GM21423 (cell line): ENCODE results near the gene REXO1.
A peak's percentile ranks its signal among the peaks of the same experiment; 100 is the strongest.

ENCODE experiments used
- ATAC-seq: cut with Tn5 transposase; IDR thresholded peaks from one replicate; pipeline ENCODE4 v1.9.1; 2021; ENCODE audit warnings: mild to moderate bottlenecking, moderate library complexity; ENCODE audit not compliant: unreplicated experiment

Gene REXO1

DNA sequence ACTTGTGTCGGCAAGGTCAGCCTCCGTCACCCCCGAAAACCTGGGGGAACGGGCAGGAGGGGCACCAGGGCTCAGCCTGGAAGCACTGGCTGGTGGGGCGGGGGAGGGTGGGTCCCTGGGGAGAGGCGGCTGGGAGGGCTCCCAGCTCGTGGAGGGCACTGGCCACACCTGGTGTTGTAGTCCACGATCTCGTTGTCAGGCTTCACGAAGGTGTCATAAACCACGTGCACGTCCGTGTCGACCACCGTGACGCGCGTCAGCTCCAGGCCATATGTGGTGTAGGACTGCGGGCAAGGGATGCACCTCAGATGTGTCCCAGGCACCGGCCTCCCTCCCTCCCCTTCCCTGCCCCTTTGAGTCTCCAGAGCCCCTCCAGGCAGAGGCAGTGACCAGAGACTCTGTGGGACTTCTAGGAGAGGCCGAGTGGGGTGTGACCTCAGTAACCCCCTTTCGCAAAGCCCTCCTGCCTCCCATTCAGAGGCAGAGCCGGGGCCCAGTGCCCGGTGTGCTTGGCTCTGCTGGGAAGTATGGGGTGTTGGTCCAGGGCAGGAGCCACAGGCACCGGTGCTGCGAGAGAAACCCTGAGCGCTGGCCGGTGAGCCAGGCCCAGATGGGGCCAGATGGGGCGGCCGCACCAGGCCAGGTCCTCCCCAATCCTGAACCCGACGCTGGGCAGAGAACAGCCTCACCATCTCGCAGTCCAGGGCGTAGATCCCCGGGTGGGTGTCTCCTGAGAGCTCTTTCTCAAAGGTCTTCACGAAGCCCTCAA lies 31.6 kb downstream of the REXO1 start:
- ATAC-seq: no peak

DNA sequence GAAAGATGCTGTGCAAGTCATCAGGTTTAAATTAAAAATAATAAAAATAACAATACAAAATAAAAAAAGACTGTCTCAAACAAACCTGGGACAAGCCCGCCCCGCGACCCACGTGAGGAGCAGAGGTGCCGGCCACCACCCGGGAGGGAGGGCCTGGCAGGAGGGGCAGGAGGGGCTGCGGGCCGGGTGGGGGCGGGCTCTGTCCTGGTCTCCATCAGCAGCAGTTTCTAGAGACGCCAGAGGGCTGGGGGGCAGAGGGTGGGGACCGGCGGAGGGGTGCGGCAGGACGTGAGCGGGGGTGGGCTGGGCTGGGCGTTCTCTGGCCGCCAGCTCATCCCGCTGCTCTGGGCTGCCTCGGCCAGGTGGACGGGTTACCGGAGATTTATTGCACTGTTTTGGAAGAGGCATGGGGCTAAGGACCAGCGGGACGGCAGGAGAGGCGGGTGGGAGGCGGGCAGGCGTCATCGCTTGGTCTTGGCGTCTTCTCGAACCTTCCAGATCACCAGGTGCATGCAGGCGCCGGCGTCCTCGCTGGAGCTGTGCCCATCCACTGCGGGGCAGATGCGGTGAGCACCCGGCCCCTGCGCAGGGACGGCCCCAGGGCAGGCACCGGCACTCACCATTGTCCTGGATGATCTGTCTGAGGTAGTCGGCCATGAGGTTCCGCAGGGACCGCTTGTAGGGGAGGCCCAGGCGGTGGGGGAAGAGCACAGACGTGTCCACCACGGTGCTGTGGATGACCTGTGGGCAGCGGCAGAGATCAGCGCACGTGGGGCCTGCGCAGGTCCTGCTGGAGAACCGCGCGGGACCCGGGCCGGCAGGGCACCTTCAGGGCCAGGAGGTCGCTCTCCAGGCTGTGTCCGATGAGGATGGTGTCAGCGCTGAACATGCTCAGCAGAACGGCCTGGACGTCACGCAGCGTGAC lies 32.4 kb downstream of the REXO1 start:
- no peak for ATAC-seq

DNA sequence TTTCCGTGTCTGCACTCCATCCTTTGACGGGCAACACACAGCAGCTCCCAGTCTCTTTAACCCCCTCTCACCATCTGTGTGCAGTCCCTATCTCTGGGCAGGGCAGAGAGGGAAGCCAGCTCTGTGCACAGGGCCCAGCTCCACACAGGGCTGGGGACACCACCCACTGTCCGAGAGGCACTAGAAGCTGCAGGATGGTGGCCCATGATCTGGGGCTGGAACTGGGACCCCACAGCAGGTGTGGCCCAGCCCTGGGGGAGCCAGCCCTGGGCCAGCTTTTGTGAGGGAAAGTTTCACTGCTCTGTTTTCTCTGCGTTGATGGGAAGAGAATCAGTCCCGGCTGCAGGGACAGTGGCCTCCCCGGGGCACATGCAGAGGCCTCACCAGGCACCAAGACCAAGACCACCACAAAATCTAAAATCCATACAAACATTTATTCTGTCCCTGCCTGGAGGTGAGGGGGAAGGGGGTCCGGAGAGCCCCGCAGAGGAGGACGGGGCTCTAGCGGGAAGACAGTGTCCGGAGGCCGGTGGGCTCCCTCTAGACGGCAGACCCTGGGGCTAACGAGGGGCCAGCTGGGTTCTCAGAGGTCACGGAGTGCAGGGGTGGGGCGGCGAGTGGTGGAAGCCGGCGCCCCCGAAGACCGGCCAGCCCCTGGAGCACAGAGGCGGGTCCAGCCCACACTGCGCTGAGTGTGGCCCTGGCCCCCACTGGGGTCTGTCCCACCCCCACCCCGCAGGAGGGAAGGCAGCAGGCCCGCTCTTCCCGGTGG lies 33.3 kb downstream of the REXO1 start:
- no peak for ATAC-seq

DNA sequence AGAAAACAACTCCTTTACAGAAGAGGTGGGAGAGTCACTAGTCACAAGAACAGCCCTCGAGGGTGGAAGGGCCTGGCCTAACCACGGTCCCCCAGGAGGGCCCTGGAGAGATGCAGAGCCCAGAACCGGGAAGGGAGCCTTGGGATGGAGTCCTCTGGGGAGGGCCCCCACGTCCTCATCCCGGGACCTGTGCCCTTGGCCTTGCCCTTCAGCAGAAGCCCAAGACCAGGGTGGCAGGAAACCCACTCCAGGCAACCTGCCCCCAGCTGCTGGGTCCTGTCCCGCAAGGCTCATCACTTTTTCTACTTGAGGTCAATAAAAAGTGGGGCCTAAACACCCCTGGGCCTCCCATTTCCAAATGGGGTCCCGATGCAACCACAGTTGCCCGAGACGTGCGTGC lies 33.9 kb downstream of the REXO1 start:
- ATAC-seq: no peak

- ATAC-seq: no peak
These were observed 34.8 kb downstream of the REXO1 start for GRCh38 chr19:1813192-1814182.

GRCh38 chr19:1812426-1813191 lies 35.7 kb downstream of the REXO1 start:
- peak; percentile 77 for ATAC-seq

DNA sequence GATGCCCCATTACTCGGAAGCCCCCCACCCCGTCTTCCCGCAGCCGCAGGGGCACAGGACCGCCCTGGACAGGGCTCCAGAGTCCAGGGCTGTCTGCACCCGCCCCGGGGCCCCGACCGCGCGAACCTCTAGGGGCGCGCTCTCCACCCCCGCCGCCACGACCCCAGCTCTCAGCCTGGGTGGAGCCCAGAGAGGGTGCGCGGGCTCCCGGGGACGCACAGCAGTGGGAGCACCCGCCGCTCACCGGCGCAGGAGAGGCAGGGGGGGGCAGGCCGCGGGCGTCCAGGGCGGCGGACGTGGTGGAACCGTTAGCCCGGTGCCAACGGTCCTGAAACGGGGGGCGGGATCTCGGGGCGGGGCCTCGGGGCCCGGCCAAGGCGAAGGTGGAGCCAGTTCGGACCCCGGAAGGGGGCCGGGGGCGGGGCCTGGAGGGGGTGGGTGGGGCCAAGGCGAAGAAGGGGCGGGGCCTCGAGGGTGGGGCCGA lies 36.3 kb downstream of the REXO1 start, which contains the start of gene ATP8B3:
TSS of gene ATP8B3 (minus strand) at position 335 of the 484 bp plus-strand sequence. CDS start 540 bp downstream, outside the sequence.
- no peak for ATAC-seq

DNA sequence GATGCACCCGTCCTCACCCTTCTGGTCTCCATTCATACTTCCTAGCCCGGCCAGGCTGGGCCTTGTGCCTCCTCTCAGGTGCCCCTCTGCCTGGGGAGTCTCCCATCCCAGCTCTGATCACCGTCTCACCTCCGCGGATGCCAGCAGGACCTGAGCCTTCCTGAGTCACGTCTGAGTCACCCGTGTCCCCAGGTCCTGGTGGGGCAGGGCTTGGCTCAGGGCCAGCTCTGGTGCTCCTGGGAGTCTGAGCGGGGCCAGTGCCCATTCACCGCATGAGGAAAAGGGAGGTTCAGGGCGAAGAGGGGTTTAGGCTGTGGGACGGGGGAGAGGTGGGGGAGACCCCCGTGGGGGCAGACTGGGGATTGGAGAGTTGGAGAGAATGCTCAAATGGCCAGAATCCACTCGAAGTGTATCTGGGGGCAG lies 36.8 kb downstream of the REXO1 start:
- no peak for ATAC-seq

DNA sequence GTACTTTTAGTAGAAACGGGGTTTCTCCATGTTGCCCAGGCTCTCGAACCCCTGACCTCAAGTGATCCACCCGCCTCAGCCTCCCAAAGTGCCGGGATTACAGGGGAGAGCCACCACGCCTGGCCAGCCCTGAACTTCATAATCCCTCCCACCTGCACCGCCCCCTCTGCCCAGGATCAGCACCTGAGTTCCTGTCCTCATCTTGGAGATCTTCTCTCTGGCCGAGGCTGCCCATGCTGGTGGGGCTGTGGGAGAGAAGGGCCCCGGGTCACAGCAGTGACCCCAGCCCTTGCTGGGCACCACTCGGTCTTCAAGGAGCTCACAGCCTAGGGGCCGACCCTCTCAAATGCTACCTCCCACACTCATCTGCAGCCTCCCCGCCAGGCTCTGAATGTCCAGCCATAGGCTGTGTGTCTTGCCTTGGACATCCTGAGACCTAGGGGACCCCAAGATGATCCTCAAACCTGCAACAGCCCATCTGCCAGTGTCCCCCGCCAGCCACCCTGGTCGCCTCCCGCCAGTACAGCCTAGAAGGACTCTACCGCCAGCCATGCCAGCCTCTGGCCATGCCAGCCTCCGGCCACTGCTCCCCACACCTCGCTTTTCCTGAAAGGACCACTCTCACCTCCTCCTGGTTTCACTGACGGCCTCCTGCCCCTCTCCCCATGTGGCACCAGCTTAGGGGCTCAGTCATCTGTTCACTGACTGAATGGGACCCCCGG lies 37.7 kb downstream of the REXO1 start:
- ATAC-seq: no peak

GRCh38 chr19:1809678-1810077 lies 38.6 kb downstream of the REXO1 start:
- no peak for ATAC-seq

- no peak for ATAC-seq
These were observed 39.9 kb downstream of the REXO1 start for GRCh38 chr19:1808395-1808731.

- ATAC-seq: no peak
These were observed 40.4 kb downstream of the REXO1 start for GRCh38 chr19:1807695-1808394.

GRCh38 chr19:1807030-1807694 lies 41.1 kb downstream of the REXO1 start:
- ATAC-seq: no peak

GRCh38 chr19:1806184-1807029 lies 41.9 kb downstream of the REXO1 start:
- no peak for ATAC-seq

DNA sequence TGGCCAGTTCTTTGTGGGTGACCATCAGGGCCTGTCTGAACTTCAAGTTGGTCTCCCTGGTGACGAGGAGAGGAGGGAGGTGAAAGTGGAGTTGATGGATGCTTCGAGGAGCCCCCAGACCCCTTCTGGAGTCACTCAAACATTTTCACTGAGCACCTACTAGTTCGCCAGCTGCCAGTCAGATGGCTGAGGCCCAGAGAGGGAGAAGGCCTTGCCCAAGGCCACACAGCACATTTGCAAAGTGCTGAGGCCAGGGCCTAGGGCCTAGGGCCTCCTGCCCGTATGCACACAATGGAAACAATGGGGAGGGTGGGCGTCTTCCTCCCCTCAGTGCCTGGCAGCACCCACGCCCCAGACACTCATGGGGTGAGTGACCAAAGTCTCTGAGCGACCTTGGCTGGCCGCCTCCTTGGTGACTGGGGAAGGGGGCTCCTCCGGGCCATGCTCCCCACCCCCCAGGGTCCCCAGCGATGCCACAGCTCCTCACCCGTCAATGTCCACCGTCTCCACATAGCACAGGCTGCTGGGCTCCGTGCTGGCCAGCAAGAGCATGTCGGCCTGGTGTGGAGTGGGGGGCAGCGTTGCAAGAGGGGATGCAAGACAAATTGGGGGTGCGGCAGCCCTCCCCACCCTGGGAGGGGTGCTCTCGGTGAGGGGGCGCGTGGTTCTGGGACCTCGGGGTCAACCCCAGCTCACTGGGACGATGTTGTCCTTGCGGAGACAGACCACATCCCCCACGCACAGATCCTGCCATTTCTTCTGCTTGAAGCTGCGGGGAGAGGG lies 42.7 kb downstream of the REXO1 start:
- ATAC-seq: no peak

DNA sequence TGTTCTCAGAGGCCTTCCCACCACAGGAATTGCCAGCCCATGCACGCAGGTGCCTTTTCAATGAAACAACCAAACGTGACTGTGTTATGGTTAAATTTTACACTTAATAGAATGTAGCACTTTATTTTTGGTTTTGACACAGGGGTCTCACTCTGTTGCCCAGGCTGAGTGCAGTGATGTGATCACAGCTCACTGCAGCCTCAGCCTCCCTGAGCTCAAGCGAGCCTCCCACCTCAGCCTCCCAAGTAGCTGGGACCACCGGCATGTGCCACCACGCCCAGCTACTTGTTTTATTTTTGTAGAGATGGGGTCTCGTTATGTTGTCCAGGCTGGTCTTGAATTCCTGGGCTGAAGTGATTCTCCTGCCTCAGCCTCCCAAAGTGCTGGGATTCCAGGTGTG lies 43.4 kb downstream of the REXO1 start:
- no peak for ATAC-seq
